Heart left ventricle (tissue), 16 donors: ENCODE data around the gene FBXO36. TPM values are rescaled to one million over a fixed set of nuclear protein-coding genes. Genes with fewer than 3 reads are reported as not detected.
"Not testable (repeated sequence)": the region's sequence is repeated elsewhere in the genome, so short reads cannot be mapped to it uniquely, and the experiment has no call there.

Source experiments
- ATAC-seq, 4 donors: fragments of 200-7000 bp; cut with Tn5 transposase; one replicate each; pipeline ENCODE4 v1.9.1; 2020 to 2022; ENCODE audit warnings: moderate library complexity in 4 of 4, mild to moderate bottlenecking in 3 of 4, moderate number of reproducible peaks in 1 of 4
- DNase-seq, 5 donors: peaks; one replicate each; pipeline ENCODE4 v3.0.0-alpha.2; 2020
- H3K27ac ChIP-seq, 12 donors: fragments of 200-600 bp; sonication (generic) in 4 of 12; one replicate each; pipeline versions ENCODE4 v1.5.0 to v1.8.0; 2016 to 2022; ENCODE audit warnings: mild to moderate bottlenecking in 2 of 12
- H3K27me3 ChIP-seq, 9 donors: fragments of 200-600 bp; sonication (generic) in 2 of 9; one replicate each; pipeline versions ENCODE4 v1.5.1 to v1.8.0; 2016 to 2022; ENCODE audit warnings: mild to moderate bottlenecking in 3 of 9
- H3K36me3 ChIP-seq, 9 donors: fragments of 200-600 bp; sonication (generic) in 2 of 9; one replicate each; pipeline versions ENCODE4 v1.5.0 to v1.8.0; 2018 to 2022; ENCODE audit warnings: mild to moderate bottlenecking in 2 of 9
- H3K4me1 ChIP-seq, 12 donors: fragments of 200-600 bp; sonication (generic) in 4 of 12; one replicate each; pipeline versions ENCODE4 v1.5.0 to v1.8.0; 2016 to 2022; ENCODE audit warnings: mild to moderate bottlenecking in 3 of 12
- H3K4me3 ChIP-seq, 12 donors: fragments of 200-600 bp; sonication (generic) in 4 of 12; one replicate each; pipeline versions ENCODE4 v1.5.0 to v1.8.0; 2017 to 2022; ENCODE audit warnings: mild to moderate bottlenecking in 9 of 12, moderate library complexity in 4 of 12
- H3K9me3 ChIP-seq, 12 donors: fragments of 200-600 bp; sonication (generic) in 4 of 12; one replicate each; pipeline versions ENCODE4 v1.5.0 to v1.8.0; 2016 to 2022; ENCODE audit warnings: mild to moderate bottlenecking in 1 of 12
- POLR2A ChIP-seq, 2 donors: fragments of 450-650 bp; IDR thresholded peaks; one replicate each; pipeline ENCODE4 v1.6.1; 2017; ENCODE audit warnings: antibody characterized with exemption in 2 of 2, mild to moderate bottlenecking in 2 of 2, moderate library complexity in 2 of 2
- WGBS, 4 donors: extraction: QIAGEN DNeasy Blood & Tissue Kit in 2 of 4; methylation state at CpG; one replicate each; pipeline versions ENCODE4 v1.1.5 to v1.1.7; 2013 to 2018; 5-methylcytosine and 5-hydroxymethylcytosine counted together
- intact Hi-C, 10 donors: fragments of 100-400 bp; cut with DNase I; formaldehyde crosslinking; loops; one replicate each; pipeline versions ENCODE4 v1.11.1 to v1.14.2; 2022
- polyA plus RNA-seq, 2 donors: library from polyadenylated mRNA; stranded (reverse); fragments of 200-250 nt; gene quantifications; one replicate each; pipeline ENCODE4 v1.2.3, GENCODE V29; 2013
- total RNA-seq, 9 donors: library from RNA; depleted of rRNA in 2 of 9; stranded (reverse); fragments of >200 nt in 2 of 9; fragmentation: NEBNext Ultra II Directional in 3 of 9; extraction: Animal tissue kit (Norgen Biotek cat#: 25700) in 3 of 9; gene quantifications; one replicate each; pipeline versions ENCODE4 v1.1.0 to v1.2.4, GENCODE V29; 2016 to 2023
- TF ChIP-seq, protein P1 (sequence below), 12 donors: fragments of 200-600 bp; sonication (generic) in 4 of 12; IDR thresholded peaks; one replicate each; pipeline versions ENCODE4 v1.5.0 to v1.8.0; 2018 to 2022; ENCODE audit warnings: antibody characterized with exemption in 12 of 12, mild to moderate bottlenecking in 5 of 12
- donor health status: ischemic (EF 13 %, LVEDD 7.1; RV severe dilation, severe dysfunction).
- donor health status: healthy with polysubstance abuse.
- donor health status: DM: no; HTN: yes; CAD: no.
- donor health status: DM: no; HTN: no; CAD: no.
- donor health status: ischemic (EF 25% LVEDD 6.9; RV normal size, moderate dysfunction).
- donor health status: ischemic (EF 25% LVEDD 5.7; RV mildly dilated, moderate dysfunction).
- donor health status: healthy.
- donor health status: DM: yes; HTN: yes; CAD: no.
- donor health status: ischemic (EF 35%, LVEDD 5.7; RV mildly dilated, moderate dysfunction).
- donor health status: nonischemic (EF 11% LVEDD 7.7; RV severe dilation, severe dysfunction).
- donor health status: DM: yes; HTN: yes; CAD: no.
- donor health status: PGD.
- donor health status: ischemic (EF 29% LVEDD 5.4; RV normal size, mild dysfunction).
- donor health status: nonischemic (EF 23%, LVEDD 6.1; RV moderate dilation, normal function).

The FBXO36 gene
- total and polyA plus RNA-seq, 11 donors = 0.23 to 1.9 (median 1.1) TPM

DNA sequence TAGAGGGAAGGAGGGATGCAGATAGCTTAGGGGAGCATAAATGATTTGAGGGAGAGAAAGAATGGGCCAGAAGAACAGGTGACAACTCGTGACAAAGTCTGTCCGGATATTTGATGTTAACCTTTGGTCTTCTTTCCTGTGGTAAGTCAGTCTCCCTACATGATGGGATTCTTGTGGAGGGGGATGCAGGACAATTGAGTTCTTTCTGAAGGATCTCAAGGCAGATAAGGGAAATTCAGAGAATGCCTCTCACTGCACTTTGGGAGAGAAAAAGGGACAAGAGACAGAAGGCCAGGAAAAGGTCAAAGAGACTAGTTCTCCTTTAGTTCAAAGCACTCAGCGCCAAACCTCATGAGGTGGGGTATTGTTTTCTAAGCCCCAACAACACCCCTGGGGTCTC, 34.2 kb downstream of the FBXO36 start:
- no peaks in the 10 kb centered on the region for H3K9me3 ChIP-seq
- ATAC-seq (no peak), DNase-seq (no peak)
- no peak overlapping the region for H3K27ac ChIP-seq
- no peaks in the 10 kb centered on the region for H3K27me3 ChIP-seq
- H3K36me3 ChIP-seq = no peaks in the 10 kb centered on the region
- TF ChIP-seq POLR2A (IDR thresholded peaks at IDR 0.05) = no peak
- TF ChIP-seq, protein P1, sequence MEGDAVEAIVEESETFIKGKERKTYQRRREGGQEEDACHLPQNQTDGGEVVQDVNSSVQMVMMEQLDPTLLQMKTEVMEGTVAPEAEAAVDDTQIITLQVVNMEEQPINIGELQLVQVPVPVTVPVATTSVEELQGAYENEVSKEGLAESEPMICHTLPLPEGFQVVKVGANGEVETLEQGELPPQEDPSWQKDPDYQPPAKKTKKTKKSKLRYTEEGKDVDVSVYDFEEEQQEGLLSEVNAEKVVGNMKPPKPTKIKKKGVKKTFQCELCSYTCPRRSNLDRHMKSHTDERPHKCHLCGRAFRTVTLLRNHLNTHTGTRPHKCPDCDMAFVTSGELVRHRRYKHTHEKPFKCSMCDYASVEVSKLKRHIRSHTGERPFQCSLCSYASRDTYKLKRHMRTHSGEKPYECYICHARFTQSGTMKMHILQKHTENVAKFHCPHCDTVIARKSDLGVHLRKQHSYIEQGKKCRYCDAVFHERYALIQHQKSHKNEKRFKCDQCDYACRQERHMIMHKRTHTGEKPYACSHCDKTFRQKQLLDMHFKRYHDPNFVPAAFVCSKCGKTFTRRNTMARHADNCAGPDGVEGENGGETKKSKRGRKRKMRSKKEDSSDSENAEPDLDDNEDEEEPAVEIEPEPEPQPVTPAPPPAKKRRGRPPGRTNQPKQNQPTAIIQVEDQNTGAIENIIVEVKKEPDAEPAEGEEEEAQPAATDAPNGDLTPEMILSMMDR (IDR thresholded peaks at IDR 0.05) = no peak
- H3K4me3 ChIP-seq = no peak overlapping the region
- H3K4me1 ChIP-seq = no peaks in the 10 kb centered on the region
- WGBS, 4 donors = 80 to 86% (median 84%) methylated on average over 3 of the region's 3 CpGs
- intact Hi-C loops = no loop called here

DNA sequence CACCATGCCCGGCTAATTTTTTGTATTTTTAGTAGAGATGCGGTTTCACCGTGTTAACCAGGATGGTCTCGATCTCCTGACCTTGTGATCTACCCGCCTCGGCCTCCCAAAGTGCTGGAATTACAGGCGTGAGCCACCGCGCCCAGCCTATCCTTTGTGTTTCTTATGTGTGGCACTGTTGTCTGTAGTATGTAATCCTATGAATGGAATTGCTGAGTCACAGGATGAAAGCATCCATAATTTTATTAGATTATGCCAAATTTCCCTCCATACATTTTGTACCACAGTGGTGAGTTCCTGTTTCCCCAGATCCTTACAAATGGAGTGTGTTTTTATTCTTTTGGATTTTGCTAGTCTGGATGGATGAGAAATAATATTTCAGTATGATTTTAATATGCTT, 41.3 kb downstream of the FBXO36 start:
- H3K36me3 ChIP-seq, H3K27ac ChIP-seq, H3K4me1 ChIP-seq, H3K9me3 ChIP-seq, H3K27me3 ChIP-seq, H3K4me3 ChIP-seq, DNase-seq, intact Hi-C loops, ATAC-seq: not testable (repeated sequence)
- 95 to 98% (median 97%) methylated on average over 9 of the region's 9 CpGs for WGBS, 4 donors

DNA sequence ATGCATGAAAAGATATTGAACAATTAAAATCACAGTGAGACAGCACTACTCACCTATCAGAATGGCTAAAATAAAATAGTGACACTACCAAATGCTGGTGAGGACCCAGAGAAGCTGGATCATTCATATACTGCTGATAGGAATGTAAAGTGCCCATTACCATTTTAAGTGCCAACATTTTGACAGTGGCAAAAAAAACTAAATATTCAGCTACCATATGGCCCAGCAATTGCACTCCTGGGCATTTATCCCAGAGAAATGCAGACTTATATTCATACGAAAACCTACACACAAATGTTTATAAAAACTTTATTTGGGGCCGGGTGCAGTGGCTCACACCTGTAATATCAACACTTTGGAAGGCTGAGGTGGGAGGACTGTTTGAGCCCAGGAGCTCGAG, 47.6 kb downstream of the FBXO36 start:
- WGBS, 4 donors = 88 to 94% (median 90%) methylated on average over 3 of the region's 3 CpGs
- Histone ChIP-seq H3K27ac (no peak overlapping the region), H3K4me1 (peaks cover 0 to 8% (median 0%) of the 10 kb centered on the region in 12 donors), H3K4me3 (no peak overlapping the region), H3K36me3 (no peaks in the 10 kb centered on the region), H3K9me3 (no peaks in the 10 kb centered on the region), H3K27me3 (no peaks in the 10 kb centered on the region)
- no peak for DNase-seq
- intact Hi-C loops = no loop called here
- ATAC-seq = no peak
- no peak for TF ChIP-seq POLR2A (IDR thresholded peaks at IDR 0.05)

DNA sequence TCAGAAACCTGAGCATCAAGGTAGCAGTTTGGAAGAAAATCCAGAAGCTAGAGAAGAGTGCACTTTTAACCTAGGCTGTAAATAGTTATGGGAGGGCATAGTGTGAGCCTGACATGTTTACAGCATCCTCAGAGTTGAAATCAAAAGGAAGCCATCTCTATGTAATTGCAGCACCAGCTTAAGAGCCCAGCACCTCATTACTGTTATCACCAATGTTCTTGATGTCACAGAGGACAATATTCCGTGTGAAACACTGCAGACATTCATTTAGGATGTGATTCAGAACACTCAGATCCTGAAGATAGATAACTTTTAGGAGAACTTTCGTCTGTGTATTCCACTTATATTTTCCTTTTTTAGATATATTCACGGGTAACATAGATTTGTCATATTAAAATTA, 48.1 kb downstream of the FBXO36 start:
- 71 to 82% (median 78%) methylated on average over 3 of the region's 3 CpGs for WGBS, 4 donors
- no peak for ATAC-seq

DNA sequence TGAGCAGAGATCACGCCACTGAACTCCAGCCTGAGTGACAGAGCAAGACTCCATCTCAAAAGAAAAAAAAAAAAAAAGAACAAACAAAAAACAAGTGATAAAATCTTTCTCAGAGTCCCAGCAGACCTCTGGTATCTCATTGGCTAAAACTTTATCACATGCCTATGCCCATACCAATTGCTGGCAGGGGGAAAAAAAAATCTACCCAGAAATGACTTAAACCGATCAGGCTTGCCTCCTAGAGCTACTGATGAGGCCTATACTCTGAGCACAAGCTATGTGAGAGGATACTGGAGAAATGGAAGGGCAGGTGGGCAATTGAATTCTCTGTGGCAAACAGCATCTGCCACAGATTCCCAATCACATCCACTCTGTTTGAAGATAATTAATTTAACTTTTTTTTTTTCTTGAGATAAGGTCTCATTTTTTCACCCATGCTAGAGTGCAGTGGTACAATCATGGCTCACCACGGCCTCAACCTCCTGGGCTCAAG, 49.0 kb downstream of the FBXO36 start:
- Histone ChIP-seq H3K36me3 (no peaks in the 10 kb centered on the region), H3K27me3 (no peaks in the 10 kb centered on the region), H3K27ac (no peak overlapping the region), H3K4me3 (no peak overlapping the region), H3K9me3 (no peaks in the 10 kb centered on the region), H3K4me1 (peaks cover 0 to 8% (median 0%) of the 10 kb centered on the region in 12 donors)
- intact Hi-C loops = no loop called here
- DNase-seq (no peak), ATAC-seq (no peak)
- 84 to 99% (median 98%) methylated on average over 3 of the region's 3 CpGs for WGBS, 4 donors
- no peak for TF ChIP-seq POLR2A (IDR thresholded peaks at IDR 0.05)
- TF ChIP-seq, protein P1 (IDR thresholded peaks at IDR 0.05) = no peak

More for the DNA sequence above, 48.1 kb downstream of the FBXO36 start:
- Histone ChIP-seq H3K4me1 (peaks cover 0 to 8% (median 0%) of the 10 kb centered on the region in 12 donors), H3K36me3 (no peaks in the 10 kb centered on the region), H3K27ac (no peak overlapping the region), H3K9me3 (no peaks in the 10 kb centered on the region), H3K27me3 (no peaks in the 10 kb centered on the region), H3K4me3 (no peak overlapping the region)
- intact Hi-C loops = no loop called here
- no peak for DNase-seq
- TF ChIP-seq, protein P1 (IDR thresholded peaks at IDR 0.05) = no peak
- no peak for TF ChIP-seq POLR2A (IDR thresholded peaks at IDR 0.05)
